ENCODE data around the gene TTLL12.

DNA sequence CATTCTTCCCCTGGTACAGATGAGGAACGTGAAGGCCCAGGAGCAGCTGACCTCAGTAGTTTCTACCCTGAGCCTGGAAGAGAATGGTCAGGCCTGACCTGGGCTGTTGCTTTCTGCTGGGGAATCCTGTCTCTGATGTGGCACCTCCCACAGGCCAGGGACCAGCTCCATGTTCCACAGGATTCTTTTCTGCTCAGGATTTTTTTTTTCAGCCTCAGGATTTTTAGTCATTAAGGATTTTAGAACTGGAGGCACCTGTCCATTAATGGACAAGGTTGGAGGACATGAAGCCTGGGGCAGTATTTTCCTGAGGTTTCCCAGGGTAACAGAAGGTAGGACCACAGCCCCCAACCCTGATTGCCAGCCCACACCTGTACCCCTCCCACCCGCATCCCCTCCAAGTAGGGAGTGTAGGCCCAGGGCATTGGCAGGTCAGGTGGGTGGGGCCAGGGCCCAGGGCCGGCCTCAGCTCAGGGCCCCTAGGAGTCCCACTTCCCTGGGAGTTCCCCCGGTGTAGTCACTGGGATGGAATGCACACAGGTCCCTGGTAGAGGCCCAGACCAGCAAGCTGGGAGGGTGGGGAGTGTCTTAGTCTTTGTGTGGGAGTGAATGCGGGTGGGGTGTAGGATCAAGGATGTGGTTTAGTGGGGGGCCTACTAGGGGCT lies 60.3 kb downstream of the TTLL12 start:
- TF ChIP-seq, protein P1, sequence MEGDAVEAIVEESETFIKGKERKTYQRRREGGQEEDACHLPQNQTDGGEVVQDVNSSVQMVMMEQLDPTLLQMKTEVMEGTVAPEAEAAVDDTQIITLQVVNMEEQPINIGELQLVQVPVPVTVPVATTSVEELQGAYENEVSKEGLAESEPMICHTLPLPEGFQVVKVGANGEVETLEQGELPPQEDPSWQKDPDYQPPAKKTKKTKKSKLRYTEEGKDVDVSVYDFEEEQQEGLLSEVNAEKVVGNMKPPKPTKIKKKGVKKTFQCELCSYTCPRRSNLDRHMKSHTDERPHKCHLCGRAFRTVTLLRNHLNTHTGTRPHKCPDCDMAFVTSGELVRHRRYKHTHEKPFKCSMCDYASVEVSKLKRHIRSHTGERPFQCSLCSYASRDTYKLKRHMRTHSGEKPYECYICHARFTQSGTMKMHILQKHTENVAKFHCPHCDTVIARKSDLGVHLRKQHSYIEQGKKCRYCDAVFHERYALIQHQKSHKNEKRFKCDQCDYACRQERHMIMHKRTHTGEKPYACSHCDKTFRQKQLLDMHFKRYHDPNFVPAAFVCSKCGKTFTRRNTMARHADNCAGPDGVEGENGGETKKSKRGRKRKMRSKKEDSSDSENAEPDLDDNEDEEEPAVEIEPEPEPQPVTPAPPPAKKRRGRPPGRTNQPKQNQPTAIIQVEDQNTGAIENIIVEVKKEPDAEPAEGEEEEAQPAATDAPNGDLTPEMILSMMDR (IDR thresholded peaks at IDR 0.05; ENCODE audit: low read length) = no peak
- no peak for TF ChIP-seq EZH2 (IDR thresholded peaks at IDR 0.05; ENCODE audit: borderline replicate concordance, low read length)

Data from OCI-LY1 (cell line).